Measurements from ENCODE around the gene LRRC28. TPM values are rescaled to one million over a fixed set of nuclear protein-coding genes. Genes with fewer than 3 reads are reported as not detected.

Gene LRRC28
- total and polyA plus RNA-seq, 4 donors = 7.7 to 66.1 (median 13.0) TPM

GRCh38 chr15:99359769-99360168 lies 108.5 kb downstream of the LRRC28 start:
- H3K9me3 ChIP-seq (ENCODE audit: control insufficient read depth in 4 of 4, insufficient read depth in 3 of 4, low read length in 3 of 4) = peaks cover 0 to 2% (median 0%) of the 10 kb centered on the region in 4 donors

GRCh38 chr15:99361545-99362185 lies 110.4 kb downstream of the LRRC28 start:
- DNase-seq (no peak), ATAC-seq (ENCODE audit: insufficient read depth, low FRiP score) (no peak)
- H3K9me3 ChIP-seq (ENCODE audit: control insufficient read depth in 4 of 4, insufficient read depth in 3 of 4, low read length in 3 of 4) = peaks cover 0 to 2% (median 0%) of the 10 kb centered on the region in 4 donors
- WGBS, 2 donors = 91 to 94% methylated on average over 13 of the region's 13 CpGs
- H3K27me3 ChIP-seq (ENCODE audit: control insufficient read depth in 3 of 3, insufficient read depth in 3 of 3, low read length in 2 of 3) = no peaks in the 10 kb centered on the region
- H3K9ac ChIP-seq (ENCODE audit: insufficient read depth in 1 of 2, low read length in 2 of 2) = no peak overlapping the region
- TF ChIP-seq, protein P1, sequence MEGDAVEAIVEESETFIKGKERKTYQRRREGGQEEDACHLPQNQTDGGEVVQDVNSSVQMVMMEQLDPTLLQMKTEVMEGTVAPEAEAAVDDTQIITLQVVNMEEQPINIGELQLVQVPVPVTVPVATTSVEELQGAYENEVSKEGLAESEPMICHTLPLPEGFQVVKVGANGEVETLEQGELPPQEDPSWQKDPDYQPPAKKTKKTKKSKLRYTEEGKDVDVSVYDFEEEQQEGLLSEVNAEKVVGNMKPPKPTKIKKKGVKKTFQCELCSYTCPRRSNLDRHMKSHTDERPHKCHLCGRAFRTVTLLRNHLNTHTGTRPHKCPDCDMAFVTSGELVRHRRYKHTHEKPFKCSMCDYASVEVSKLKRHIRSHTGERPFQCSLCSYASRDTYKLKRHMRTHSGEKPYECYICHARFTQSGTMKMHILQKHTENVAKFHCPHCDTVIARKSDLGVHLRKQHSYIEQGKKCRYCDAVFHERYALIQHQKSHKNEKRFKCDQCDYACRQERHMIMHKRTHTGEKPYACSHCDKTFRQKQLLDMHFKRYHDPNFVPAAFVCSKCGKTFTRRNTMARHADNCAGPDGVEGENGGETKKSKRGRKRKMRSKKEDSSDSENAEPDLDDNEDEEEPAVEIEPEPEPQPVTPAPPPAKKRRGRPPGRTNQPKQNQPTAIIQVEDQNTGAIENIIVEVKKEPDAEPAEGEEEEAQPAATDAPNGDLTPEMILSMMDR (IDR thresholded peaks at IDR 0.05; ENCODE audit: control extremely low read depth, extremely low read depth) = no peak
- peaks cover 0 to 4% (median 1%) of the 10 kb centered on the region in 4 donors for H3K36me3 ChIP-seq (ENCODE audit: control insufficient read depth in 4 of 4, insufficient read depth in 4 of 4, low read length in 4 of 4)
- H3K27ac ChIP-seq (ENCODE audit: low read depth in 1 of 2, low read length in 1 of 2) = no peak overlapping the region
- H3K4me1 ChIP-seq (ENCODE audit: control insufficient read depth in 5 of 5, insufficient read depth in 5 of 5, low read length in 5 of 5) = peaks cover 0 to 11% (median 2%) of the 10 kb centered on the region in 5 donors
- H3K4me3 ChIP-seq = no peak overlapping the region

More at GRCh38 chr15:99359769-99360168, 108.5 kb downstream of the LRRC28 start:
- H3K4me1 ChIP-seq (ENCODE audit: control insufficient read depth in 5 of 5, insufficient read depth in 5 of 5, low read length in 5 of 5) = peaks cover 0 to 11% (median 2%) of the 10 kb centered on the region in 5 donors
- H3K27me3 ChIP-seq (ENCODE audit: control insufficient read depth in 3 of 3, insufficient read depth in 3 of 3, low read length in 2 of 3) = no peaks in the 10 kb centered on the region
- no peak overlapping the region for H3K27ac ChIP-seq (ENCODE audit: low read depth in 1 of 2, low read length in 1 of 2)
- no peak overlapping the region for H3K4me3 ChIP-seq
- no peak for ATAC-seq (ENCODE audit: insufficient read depth, low FRiP score)
- no peak for DNase-seq
- H3K36me3 ChIP-seq (ENCODE audit: control insufficient read depth in 4 of 4, insufficient read depth in 4 of 4, low read length in 4 of 4) = peaks cover 0 to 3% (median 2%) of the 10 kb centered on the region in 4 donors
- 31 to 69% methylated on average over 2 of the region's 2 CpGs for WGBS, 2 donors
- no peak overlapping the region for H3K9ac ChIP-seq (ENCODE audit: insufficient read depth in 1 of 2, low read length in 2 of 2)
- TF ChIP-seq, protein P1 (IDR thresholded peaks at IDR 0.05; ENCODE audit: control extremely low read depth, extremely low read depth) = no peak

DNA sequence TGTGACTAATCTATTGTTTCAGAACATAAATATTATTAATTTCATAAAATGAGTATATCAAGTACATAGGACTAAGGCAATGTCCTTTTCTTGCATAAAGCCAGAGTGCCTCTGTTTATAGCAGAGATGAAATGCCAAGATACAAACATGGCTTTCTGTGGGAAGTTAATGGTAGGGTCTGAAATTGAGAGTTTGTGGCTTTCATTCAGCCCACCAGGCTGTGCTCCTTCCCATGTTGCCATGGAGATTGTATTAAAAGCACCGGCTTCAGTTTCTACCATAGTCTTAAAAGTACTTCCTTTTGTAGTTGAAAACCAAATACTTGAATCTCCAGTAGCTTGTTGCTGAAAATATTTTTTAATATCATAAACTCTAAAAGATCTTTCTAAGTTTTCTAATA lies 114.0 kb downstream of the LRRC28 start:
- Histone ChIP-seq H3K4me3 (no peak overlapping the region), H3K36me3 (ENCODE audit: control insufficient read depth in 4 of 4, insufficient read depth in 4 of 4, low read length in 4 of 4) (peaks cover 0 to 7% (median 5%) of the 10 kb centered on the region in 4 donors), H3K9me3 (ENCODE audit: control insufficient read depth in 4 of 4, insufficient read depth in 3 of 4, low read length in 3 of 4) (peaks cover 0 to 4% (median 2%) of the 10 kb centered on the region in 4 donors), H3K9ac (ENCODE audit: insufficient read depth in 1 of 2, low read length in 2 of 2) (no peak overlapping the region), H3K4me1 (ENCODE audit: control insufficient read depth in 5 of 5, insufficient read depth in 5 of 5, low read length in 5 of 5) (peaks cover 0 to 11% (median 2%) of the 10 kb centered on the region in 5 donors), H3K27me3 (ENCODE audit: control insufficient read depth in 3 of 3, insufficient read depth in 3 of 3, low read length in 2 of 3) (no peaks in the 10 kb centered on the region), H3K27ac (ENCODE audit: low read depth in 1 of 2, low read length in 1 of 2) (no peak overlapping the region)
- 47 to 75% methylated on average over 1 of the region's 1 CpG for WGBS, 2 donors
- ATAC-seq (ENCODE audit: insufficient read depth, low FRiP score) (no peak), DNase-seq (peak in 2 of 3 donors; percentile 24 to 31)
- TF ChIP-seq, protein P1 (IDR thresholded peaks at IDR 0.05; ENCODE audit: control extremely low read depth, extremely low read depth) = no peak
